HL-60/S4 (cell line): ENCODE data around the gene ECE2.

Experiments used
- in situ Hi-C: fragments of 300-500 bp; cut with MboI; formaldehyde crosslinking; loops from 2 replicates; pipeline ENCODE4 v1.14.3; 2022; ENCODE audit warnings: low sequenced_read_pairs

Gene ECE2

GRCh38 chr3:184307915-184308314, 32.1 kb downstream of the ECE2 start:
- in situ Hi-C loops: no loop called here

- in situ Hi-C loops: no loop called here
Measured at GRCh38 chr3:184308744-184309143, 32.9 kb downstream of the ECE2 start.

- in situ Hi-C loops: no loop called here
Measured at GRCh38 chr3:184311633-184312032, 35.8 kb downstream of the ECE2 start.

GRCh38 chr3:184314363-184314699, 38.5 kb downstream of the ECE2 start, which contains the start of gene EIF4G1:
EIF4G1 (plus strand) TSS chr3:184314606; CDS start chr3:184315797, 1,191 bp downstream.
- in situ Hi-C loops: no loop called here

- in situ Hi-C loops: no loop called here
Measured at GRCh38 chr3:184314700-184315542, 39.1 kb downstream of the ECE2 start.

- in situ Hi-C loops: no loop called here
Measured at GRCh38 chr3:184315543-184315867, 39.7 kb downstream of the ECE2 start.

GRCh38 chr3:184315871-184316661, 40.2 kb downstream of the ECE2 start:
- in situ Hi-C loops: no loop called here

- in situ Hi-C loops: no loop called here
Measured at GRCh38 chr3:184316792-184317191, 41.0 kb downstream of the ECE2 start.

GRCh38 chr3:184317201-184317600, 41.4 kb downstream of the ECE2 start:
- in situ Hi-C loops: no loop called here

GRCh38 chr3:184320104-184320445, 44.3 kb downstream of the ECE2 start:
- in situ Hi-C loops: no loop called here

- in situ Hi-C loops: no loop called here
Measured at GRCh38 chr3:184321666-184322065, 45.8 kb downstream of the ECE2 start.

- in situ Hi-C loops: no loop called here
Measured at GRCh38 chr3:184322731-184323487, 47.1 kb downstream of the ECE2 start.

GRCh38 chr3:184323696-184324095, 47.9 kb downstream of the ECE2 start:
- in situ Hi-C loops: no loop called here

- in situ Hi-C loops: no loop called here
Measured at GRCh38 chr3:184325269-184325668, 49.4 kb downstream of the ECE2 start.

GRCh38 chr3:184325715-184326369, 50.0 kb downstream of the ECE2 start:
- in situ Hi-C loops: no loop called here

GRCh38 chr3:184327171-184327570, 51.3 kb downstream of the ECE2 start:
- in situ Hi-C loops: no loop called here

- in situ Hi-C loops: no loop called here
Measured at GRCh38 chr3:184328516-184328915, 52.7 kb downstream of the ECE2 start.

- in situ Hi-C loops: no loop called here
Measured at GRCh38 chr3:184332370-184333090, 56.7 kb downstream of the ECE2 start.

GRCh38 chr3:184333190-184333589, 57.4 kb downstream of the ECE2 start:
- in situ Hi-C loops: no loop called here

GRCh38 chr3:184333700-184334099, 57.9 kb downstream of the ECE2 start:
- in situ Hi-C loops: no loop called here
